ENCODE data around the gene MYG1. TPM values are rescaled to one million over a fixed set of nuclear protein-coding genes. Genes with fewer than 3 reads are reported as not detected.

Gene MYG1
- total RNA-seq, 3 donors from 2014 or later: 35.4 to 54.9 (median 38.0) TPM

DNA sequence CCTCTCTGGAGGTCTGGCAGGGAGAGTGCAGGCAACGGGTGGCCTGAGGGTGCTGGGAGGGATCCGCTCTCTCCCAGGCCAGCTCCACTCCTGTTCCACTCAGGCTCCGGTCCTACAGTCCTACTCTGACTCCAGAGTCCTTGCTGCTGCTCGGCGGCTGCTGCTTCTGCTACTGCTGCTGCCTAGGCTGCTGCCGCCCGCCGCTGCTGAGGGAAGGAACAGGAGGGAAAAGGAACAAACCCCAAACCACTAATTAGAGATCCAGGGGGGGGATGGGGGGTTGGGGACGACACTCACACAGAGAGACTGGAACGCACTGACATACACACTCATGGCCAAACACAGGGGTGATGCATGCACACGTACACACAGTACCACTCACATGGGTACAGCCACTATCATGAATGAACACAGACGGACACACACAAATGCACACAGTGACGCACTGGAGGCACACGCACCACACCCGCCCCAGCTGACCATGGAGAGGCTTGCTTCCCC is 36.7 kb downstream of the MYG1 start, which contains the start of gene SP7:
Gene SP7 (minus strand): TSS at position 174 of the 501 bp plus-strand sequence. CDS start 708 bp downstream, outside the sequence.
- Histone ChIP-seq H3K4me1 (ENCODE audit: low read depth) (no peaks in the 10 kb centered on the region), H3K36me3 (ENCODE audit: low read depth) (no peaks in the 10 kb centered on the region), H3K4me3 (no peak within 1 kb of the TSS), H3K9me3 (no peaks in the 10 kb centered on the region)
- DNase-seq (no peak), ATAC-seq (peak; percentile 18)
- intact Hi-C loops (cut with DNase I, micrococcal nuclease): no loop called here
- TF ChIP-seq, protein P1, sequence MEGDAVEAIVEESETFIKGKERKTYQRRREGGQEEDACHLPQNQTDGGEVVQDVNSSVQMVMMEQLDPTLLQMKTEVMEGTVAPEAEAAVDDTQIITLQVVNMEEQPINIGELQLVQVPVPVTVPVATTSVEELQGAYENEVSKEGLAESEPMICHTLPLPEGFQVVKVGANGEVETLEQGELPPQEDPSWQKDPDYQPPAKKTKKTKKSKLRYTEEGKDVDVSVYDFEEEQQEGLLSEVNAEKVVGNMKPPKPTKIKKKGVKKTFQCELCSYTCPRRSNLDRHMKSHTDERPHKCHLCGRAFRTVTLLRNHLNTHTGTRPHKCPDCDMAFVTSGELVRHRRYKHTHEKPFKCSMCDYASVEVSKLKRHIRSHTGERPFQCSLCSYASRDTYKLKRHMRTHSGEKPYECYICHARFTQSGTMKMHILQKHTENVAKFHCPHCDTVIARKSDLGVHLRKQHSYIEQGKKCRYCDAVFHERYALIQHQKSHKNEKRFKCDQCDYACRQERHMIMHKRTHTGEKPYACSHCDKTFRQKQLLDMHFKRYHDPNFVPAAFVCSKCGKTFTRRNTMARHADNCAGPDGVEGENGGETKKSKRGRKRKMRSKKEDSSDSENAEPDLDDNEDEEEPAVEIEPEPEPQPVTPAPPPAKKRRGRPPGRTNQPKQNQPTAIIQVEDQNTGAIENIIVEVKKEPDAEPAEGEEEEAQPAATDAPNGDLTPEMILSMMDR (IDR thresholded peaks at IDR 0.05): no peak

- H3K36me3 ChIP-seq (ENCODE audit: low read depth): no peaks in the 10 kb centered on the region
- H3K9me3 ChIP-seq: no peaks in the 10 kb centered on the region
These were observed 38.5 kb downstream of the MYG1 start for GRCh38 chr12:53338017-53338416.

GRCh38 chr12:53338916-53339315 is 39.4 kb downstream of the MYG1 start:
- Histone ChIP-seq H3K36me3 (ENCODE audit: low read depth) (no peaks in the 10 kb centered on the region), H3K4me3 (no peak overlapping the region), H3K9me3 (no peaks in the 10 kb centered on the region), H3K4me1 (ENCODE audit: low read depth) (no peaks in the 10 kb centered on the region)
- DNase-seq (no peak), ATAC-seq (no peak)
- intact Hi-C loops (cut with DNase I, micrococcal nuclease): no loop called here
- TF ChIP-seq, protein P1 (IDR thresholded peaks at IDR 0.05): no peak

More at GRCh38 chr12:53338017-53338416, 38.5 kb downstream of the MYG1 start:
- ATAC-seq (no peak), DNase-seq (no peak)
- intact Hi-C loops (cut with DNase I, micrococcal nuclease): no loop called here
- Histone ChIP-seq H3K4me1 (ENCODE audit: low read depth) (no peaks in the 10 kb centered on the region), H3K4me3 (no peak overlapping the region)
- TF ChIP-seq, protein P1 (IDR thresholded peaks at IDR 0.05): no peak

DNA sequence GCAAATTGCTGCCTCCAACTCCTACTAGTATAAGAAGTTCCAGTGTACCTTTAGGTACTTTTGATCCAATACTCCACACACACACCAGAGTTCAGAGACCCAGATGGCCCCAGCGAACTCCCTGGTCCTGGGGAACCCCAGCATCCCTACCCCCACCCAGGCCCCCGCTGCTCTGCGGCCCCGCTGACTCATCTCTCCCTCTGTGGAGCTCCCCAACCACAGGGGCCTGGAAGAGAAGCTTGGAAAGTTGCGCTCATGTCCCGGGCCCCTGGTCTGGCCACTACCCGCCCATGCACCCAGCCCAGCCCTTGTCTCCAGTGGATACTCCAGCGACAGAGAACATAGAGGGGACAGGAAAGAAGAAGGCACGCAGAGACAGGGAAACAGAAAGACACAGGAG is 40.9 kb downstream of the MYG1 start:
- Histone ChIP-seq H3K9me3 (no peaks in the 10 kb centered on the region), H3K4me1 (ENCODE audit: low read depth) (peaks cover 3% of the 10 kb centered on the region)
- intact Hi-C loops (cut with DNase I, micrococcal nuclease): no loop called here

GRCh38 chr12:53343449-53343848 is 44.0 kb downstream of the MYG1 start:
- Histone ChIP-seq H3K4me3 (no peak overlapping the region), H3K36me3 (ENCODE audit: low read depth) (no peaks in the 10 kb centered on the region), H3K4me1 (ENCODE audit: low read depth) (peaks cover 3% of the 10 kb centered on the region), H3K9me3 (no peaks in the 10 kb centered on the region)
- no peak for ATAC-seq
- intact Hi-C loops (cut with DNase I, micrococcal nuclease): no loop called here
- TF ChIP-seq, protein P1 (IDR thresholded peaks at IDR 0.05): no peak
- no peak for DNase-seq

More for the DNA sequence above, 40.9 kb downstream of the MYG1 start:
- H3K36me3 ChIP-seq (ENCODE audit: low read depth): no peaks in the 10 kb centered on the region
- no peak overlapping the region for H3K4me3 ChIP-seq
- DNase-seq: no peak
- no peak for ATAC-seq
- TF ChIP-seq, protein P1 (IDR thresholded peaks at IDR 0.05): no peak

DNA sequence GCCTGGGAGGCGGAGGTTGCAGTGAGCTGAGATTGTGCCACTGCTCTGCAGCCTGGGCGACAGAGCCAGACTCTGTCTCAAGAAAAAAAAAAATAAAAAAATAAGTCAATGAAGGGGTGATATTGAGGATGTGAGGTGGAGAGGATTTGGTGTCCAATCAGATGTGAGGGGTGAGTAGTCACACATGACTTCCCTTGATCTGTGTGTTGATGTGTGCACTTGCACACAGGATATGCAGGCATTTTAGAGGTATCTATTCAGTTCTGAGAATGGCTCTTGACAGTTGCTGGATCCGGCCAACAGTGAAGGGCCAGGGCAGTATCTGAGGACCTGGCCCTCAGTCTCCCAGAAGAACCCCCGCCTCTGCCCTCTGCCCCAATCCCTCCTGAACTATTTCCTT is 44.5 kb downstream of the MYG1 start:
- intact Hi-C loops (cut with DNase I, micrococcal nuclease): no loop called here
- no peaks in the 10 kb centered on the region for H3K9me3 ChIP-seq
- peaks cover 3% of the 10 kb centered on the region for H3K4me1 ChIP-seq (ENCODE audit: low read depth)
- no peaks in the 10 kb centered on the region for H3K36me3 ChIP-seq (ENCODE audit: low read depth)
- TF ChIP-seq, protein P1 (IDR thresholded peaks at IDR 0.05): no peak
- no peak overlapping the region for H3K4me3 ChIP-seq
- ATAC-seq (no peak), DNase-seq (no peak)
